ENCODE measurements around the gene HAO2. TPM values are rescaled to one million over a fixed set of nuclear protein-coding genes. Genes with fewer than 3 reads are reported as not detected.

Gene HAO2
- total RNA-seq, 2 donors from 2014 or later: not detected

- Mint-ChIP-seq H3K4me3 (no peak overlapping the region), H3K27ac (no peak overlapping the region), H3K4me1 (no peaks in the 10 kb centered on the region), H3K36me3 (ENCODE audit: low read depth) (no peaks in the 10 kb centered on the region), H3K27me3 (peaks cover 5% of the 10 kb centered on the region)
- H3K9me3 ChIP-seq (ENCODE audit: control insufficient read depth, low read length, poor library complexity, severe bottlenecking): no peaks in the 10 kb centered on the region
- no peak for DNase-seq
- no peak for ATAC-seq
Measured at GRCh38 chr1:119397986-119398385, 29.4 kb downstream of the HAO2 start.

GRCh38 chr1:119404736-119405135 lies 36.2 kb downstream of the HAO2 start:
- Mint-ChIP-seq H3K27me3 (peaks cover 4% of the 10 kb centered on the region), H3K27ac (no peak overlapping the region), H3K4me1 (no peaks in the 10 kb centered on the region), H3K4me3 (no peak overlapping the region), H3K36me3 (ENCODE audit: low read depth) (no peaks in the 10 kb centered on the region)
- ATAC-seq: no peak
- no peak for DNase-seq
- H3K9me3 ChIP-seq (ENCODE audit: control insufficient read depth, low read length, poor library complexity, severe bottlenecking): no peaks in the 10 kb centered on the region

- H3K9me3 ChIP-seq (ENCODE audit: control insufficient read depth, low read length, poor library complexity, severe bottlenecking): no peaks in the 10 kb centered on the region
- no peak overlapping the region for H3K4me3 Mint-ChIP-seq
- H3K4me1 Mint-ChIP-seq: no peaks in the 10 kb centered on the region
- no peaks in the 10 kb centered on the region for H3K36me3 Mint-ChIP-seq (ENCODE audit: low read depth)
- no peak overlapping the region for H3K27ac Mint-ChIP-seq
- no peaks in the 10 kb centered on the region for H3K27me3 Mint-ChIP-seq
- no peak for ATAC-seq
- DNase-seq: no peak
Measured at GRCh38 chr1:119409731-119410130, 41.1 kb downstream of the HAO2 start.

- no peak for DNase-seq
- Mint-ChIP-seq H3K27ac (no peak overlapping the region), H3K4me3 (no peak overlapping the region), H3K36me3 (ENCODE audit: low read depth) (no peaks in the 10 kb centered on the region), H3K4me1 (no peaks in the 10 kb centered on the region), H3K27me3 (no peaks in the 10 kb centered on the region)
- H3K9me3 ChIP-seq (ENCODE audit: control insufficient read depth, low read length, poor library complexity, severe bottlenecking): no peaks in the 10 kb centered on the region
- no peak for ATAC-seq
Measured at GRCh38 chr1:119410961-119411360, 42.4 kb downstream of the HAO2 start.

- ATAC-seq: no peak
- no peaks in the 10 kb centered on the region for H3K36me3 Mint-ChIP-seq (ENCODE audit: low read depth)
Measured at GRCh38 chr1:119414950-119415349, 46.4 kb downstream of the HAO2 start, which contains the start of gene HSD3B2. Gene HSD3B2 (plus strand): TSS chr1:119415150. CDS start chr1:119415420, 270 bp downstream.

GRCh38 chr1:119416006-119416640 lies 47.5 kb downstream of the HAO2 start:
- no peak for ATAC-seq
- Mint-ChIP-seq H3K27me3 (no peaks in the 10 kb centered on the region), H3K36me3 (ENCODE audit: low read depth) (no peaks in the 10 kb centered on the region), H3K27ac (no peak overlapping the region), H3K4me1 (no peaks in the 10 kb centered on the region), H3K4me3 (no peak overlapping the region)
- no peaks in the 10 kb centered on the region for H3K9me3 ChIP-seq (ENCODE audit: control insufficient read depth, low read length, poor library complexity, severe bottlenecking)
- no peak for DNase-seq

More at GRCh38 chr1:119414950-119415349, 46.4 kb downstream of the HAO2 start, which contains the start of gene HSD3B2:
- Mint-ChIP-seq H3K4me3 (no peak within 1 kb of the TSS), H3K27ac (no peak within 1 kb of the TSS), H3K4me1 (no peaks in the 10 kb centered on the region), H3K27me3 (no peaks in the 10 kb centered on the region)
- DNase-seq: no peak
- no peaks in the 10 kb centered on the region for H3K9me3 ChIP-seq (ENCODE audit: control insufficient read depth, low read length, poor library complexity, severe bottlenecking)

- Mint-ChIP-seq H3K4me3 (no peak overlapping the region), H3K4me1 (no peaks in the 10 kb centered on the region), H3K36me3 (ENCODE audit: low read depth) (no peaks in the 10 kb centered on the region), H3K27me3 (no peaks in the 10 kb centered on the region), H3K27ac (no peak overlapping the region)
- no peaks in the 10 kb centered on the region for H3K9me3 ChIP-seq (ENCODE audit: control insufficient read depth, low read length, poor library complexity, severe bottlenecking)
- ATAC-seq (no peak), DNase-seq (no peak)
Measured at GRCh38 chr1:119419109-119419508, 50.5 kb downstream of the HAO2 start.

- ATAC-seq (no peak), DNase-seq (no peak)
- H3K27ac Mint-ChIP-seq: no peak overlapping the region
- H3K9me3 ChIP-seq (ENCODE audit: control insufficient read depth, low read length, poor library complexity, severe bottlenecking): no peaks in the 10 kb centered on the region
- H3K4me1 Mint-ChIP-seq: no peaks in the 10 kb centered on the region
- no peak overlapping the region for H3K4me3 Mint-ChIP-seq
- no peaks in the 10 kb centered on the region for H3K36me3 Mint-ChIP-seq (ENCODE audit: low read depth)
- H3K27me3 Mint-ChIP-seq: no peaks in the 10 kb centered on the region
Measured at GRCh38 chr1:119420638-119421037, 52.1 kb downstream of the HAO2 start.

GRCh38 chr1:119422631-119423030 lies 54.0 kb downstream of the HAO2 start:
- Mint-ChIP-seq H3K27ac (no peak overlapping the region), H3K27me3 (no peaks in the 10 kb centered on the region), H3K4me3 (no peak overlapping the region), H3K4me1 (no peaks in the 10 kb centered on the region), H3K36me3 (ENCODE audit: low read depth) (no peaks in the 10 kb centered on the region)
- DNase-seq (no peak), ATAC-seq (no peak)
- H3K9me3 ChIP-seq (ENCODE audit: control insufficient read depth, low read length, poor library complexity, severe bottlenecking): no peaks in the 10 kb centered on the region

- H3K4me1 Mint-ChIP-seq: no peaks in the 10 kb centered on the region
Measured at GRCh38 chr1:119428991-119429390, 60.4 kb downstream of the HAO2 start.

GRCh38 chr1:119429687-119430086 lies 61.1 kb downstream of the HAO2 start:
- Mint-ChIP-seq H3K4me3 (no peak overlapping the region), H3K27me3 (peaks cover 33% of the 10 kb centered on the region), H3K27ac (no peak overlapping the region), H3K36me3 (ENCODE audit: low read depth) (no peaks in the 10 kb centered on the region), H3K4me1 (no peaks in the 10 kb centered on the region)
- ATAC-seq (no peak), DNase-seq (no peak)
- no peaks in the 10 kb centered on the region for H3K9me3 ChIP-seq (ENCODE audit: control insufficient read depth, low read length, poor library complexity, severe bottlenecking)

More at GRCh38 chr1:119428991-119429390, 60.4 kb downstream of the HAO2 start:
- Mint-ChIP-seq H3K36me3 (ENCODE audit: low read depth) (no peaks in the 10 kb centered on the region), H3K4me3 (no peak overlapping the region), H3K27ac (no peak overlapping the region), H3K27me3 (peaks cover 33% of the 10 kb centered on the region)
- no peak for DNase-seq
- ATAC-seq: no peak
- no peaks in the 10 kb centered on the region for H3K9me3 ChIP-seq (ENCODE audit: control insufficient read depth, low read length, poor library complexity, severe bottlenecking)

- ATAC-seq: no peak
- Mint-ChIP-seq H3K27ac (no peak overlapping the region), H3K27me3 (peaks cover 33% of the 10 kb centered on the region), H3K4me3 (no peak overlapping the region), H3K36me3 (ENCODE audit: low read depth) (no peaks in the 10 kb centered on the region), H3K4me1 (no peaks in the 10 kb centered on the region)
- H3K9me3 ChIP-seq (ENCODE audit: control insufficient read depth, low read length, poor library complexity, severe bottlenecking): no peaks in the 10 kb centered on the region
- no peak for DNase-seq
Measured at GRCh38 chr1:119430486-119430885, 61.9 kb downstream of the HAO2 start.

GRCh38 chr1:119431836-119432235 lies 63.3 kb downstream of the HAO2 start:
- no peak overlapping the region for H3K27ac Mint-ChIP-seq
- ATAC-seq (no peak), DNase-seq (no peak)
- no peaks in the 10 kb centered on the region for H3K9me3 ChIP-seq (ENCODE audit: control insufficient read depth, low read length, poor library complexity, severe bottlenecking)
- no peaks in the 10 kb centered on the region for H3K4me1 Mint-ChIP-seq
- peaks cover 33% of the 10 kb centered on the region for H3K27me3 Mint-ChIP-seq
- H3K36me3 Mint-ChIP-seq (ENCODE audit: low read depth): no peaks in the 10 kb centered on the region
- no peak overlapping the region for H3K4me3 Mint-ChIP-seq

GRCh38 chr1:119435052-119435451 lies 66.5 kb downstream of the HAO2 start:
- H3K9me3 ChIP-seq (ENCODE audit: control insufficient read depth, low read length, poor library complexity, severe bottlenecking): no peaks in the 10 kb centered on the region
- DNase-seq (no peak), ATAC-seq (no peak)
- H3K27ac Mint-ChIP-seq: no peak overlapping the region
- peaks cover 21% of the 10 kb centered on the region for H3K27me3 Mint-ChIP-seq
- H3K4me3 Mint-ChIP-seq: no peak overlapping the region
- no peaks in the 10 kb centered on the region for H3K4me1 Mint-ChIP-seq
- no peaks in the 10 kb centered on the region for H3K36me3 Mint-ChIP-seq (ENCODE audit: low read depth)
